Left ventricle myocardium inferior (tissue), 1 donor: ENCODE measurements around the gene CNKSR3. TPM values are rescaled to one million over a fixed set of nuclear protein-coding genes. Genes with fewer than 3 reads are reported as not detected.

Source experiments
- DNase-seq: peaks from one replicate; pipeline ENCODE4 v3.0.0-alpha.2; 2020
- H3K27ac ChIP-seq: fragments of 200-600 bp; replicated peaks from 2 replicates; pipeline ENCODE4 v1.8.0; 2021
- H3K27me3 ChIP-seq: fragments of 200-600 bp; 2 replicates; pipeline ENCODE4 v1.8.0; 2021; ENCODE audit warnings: low read depth
- H3K36me3 ChIP-seq: fragments of 200-600 bp; 2 replicates; pipeline ENCODE4 v1.8.0; 2021
- H3K4me1 ChIP-seq: fragments of 200-600 bp; 2 replicates; pipeline ENCODE4 v1.8.0; 2021
- H3K4me3 ChIP-seq: fragments of 200-600 bp; 2 replicates; pipeline ENCODE4 v1.8.0; 2021; ENCODE audit warnings: mild to moderate bottlenecking, moderate library complexity
- H3K9me3 ChIP-seq: fragments of 200-600 bp; replicated peaks from 2 replicates; pipeline ENCODE4 v1.8.0; 2021
- CTCF ChIP-seq: fragments of 200-600 bp; IDR thresholded peaks from 2 replicates; pipeline ENCODE4 v1.8.0; 2021; ENCODE audit warnings: antibody characterized with exemption, mild to moderate bottlenecking, borderline replicate concordance
- intact Hi-C: fragments of 100-400 bp; cut with micrococcal nuclease; formaldehyde crosslinking; loops from one replicate; pipeline ENCODE4 v1.11.0; 2022
- total RNA-seq: library from RNA; stranded (reverse); fragmentation: NEBNext Ultra II Directional; extraction: Animal tissue kit (Norgen Biotek cat#: 25700); gene quantifications from one replicate; pipeline ENCODE4 v1.2.1, GENCODE V29; 2021
- donor health status: DM: no; HTN: yes; CAD: no; lungs with severe emphysema.

CNKSR3 gene
- total RNA-seq, 1 donor from 2014 or later, result 20.3 TPM

GRCh38 chr6:154479771-154480639 is 30.5 kb downstream of the CNKSR3 start:
- no peak for TF ChIP-seq CTCF
- intact Hi-C loops, result no loop called here
- no peaks in the 10 kb centered on the region for H3K36me3 ChIP-seq
- H3K27me3 ChIP-seq, result no peaks in the 10 kb centered on the region
- no peak for DNase-seq
- H3K4me1 ChIP-seq, result peaks cover 60% of the 10 kb centered on the region
- H3K4me3 ChIP-seq, result peak overlapping the region; percentile 5
- no peak overlapping the region for H3K27ac ChIP-seq
- H3K9me3 ChIP-seq, result no peaks in the 10 kb centered on the region

- Histone ChIP-seq H3K4me3 (peak overlapping the region; percentile 5), H3K27me3 (no peaks in the 10 kb centered on the region), H3K9me3 (no peaks in the 10 kb centered on the region), H3K4me1 (peaks cover 60% of the 10 kb centered on the region), H3K27ac (no peak overlapping the region), H3K36me3 (no peaks in the 10 kb centered on the region)
- intact Hi-C loops, result no loop called here
- no peak for TF ChIP-seq CTCF
- DNase-seq, result no peak
Observed at GRCh38 chr6:154479351-154479769, 31.1 kb downstream of the CNKSR3 start.

- Histone ChIP-seq H3K27me3 (no peaks in the 10 kb centered on the region), H3K9me3 (no peaks in the 10 kb centered on the region), H3K4me1 (peaks cover 59% of the 10 kb centered on the region), H3K27ac (no peak overlapping the region), H3K36me3 (no peaks in the 10 kb centered on the region), H3K4me3 (no peak overlapping the region)
- no peak for DNase-seq
- intact Hi-C loops, result no loop called here
- TF ChIP-seq CTCF, result no peak
Observed at GRCh38 chr6:154478701-154479060, 31.8 kb downstream of the CNKSR3 start.

- Histone ChIP-seq H3K36me3 (no peaks in the 10 kb centered on the region), H3K4me1 (peaks cover 57% of the 10 kb centered on the region), H3K9me3 (no peaks in the 10 kb centered on the region), H3K4me3 (no peak overlapping the region), H3K27me3 (no peaks in the 10 kb centered on the region), H3K27ac (no peak overlapping the region)
- intact Hi-C loops, result no loop called here
- no peak for TF ChIP-seq CTCF
- no peak for DNase-seq
Observed at GRCh38 chr6:154478021-154478700, 32.3 kb downstream of the CNKSR3 start.

GRCh38 chr6:154476494-154476893 is 34.0 kb downstream of the CNKSR3 start:
- Histone ChIP-seq H3K4me1 (peaks cover 57% of the 10 kb centered on the region), H3K4me3 (no peak overlapping the region), H3K36me3 (no peaks in the 10 kb centered on the region), H3K27me3 (no peaks in the 10 kb centered on the region), H3K27ac (no peak overlapping the region), H3K9me3 (no peaks in the 10 kb centered on the region)
- DNase-seq, result no peak
- intact Hi-C loops, result no loop called here
- no peak for TF ChIP-seq CTCF
